Activated CD8-positive, alpha-beta memory T cell treated with anti-CD3 and anti-CD28 coated beads, Interleukin-2, amount 50 U/mL, for 4 hours (primary cell): ENCODE measurements around the gene MYO18B.
"Not testable (repeated sequence)": the region's sequence is repeated elsewhere in the genome, so short reads cannot be mapped to it uniquely, and the experiment has no call there.

Experiments used
- DNase-seq: peaks from one replicate; pipeline ENCODE4 v3.0.0-alpha.2; 2020

Gene MYO18B

GRCh38 chr22:25741692-25742626 lies at the start of gene MYO18B:
Gene MYO18B, plus strand, starts transcription at chr22:25742188. Its CDS starts 18,905 bp downstream, at chr22:25761093.
- DNase-seq, result no peak

- DNase-seq, result no peak
These were observed 49.4 kb upstream of the MYO18B start for GRCh38 chr22:25692397-25693267.

- no peak for DNase-seq
These were observed 48.8 kb upstream of the MYO18B start for GRCh38 chr22:25693268-25693565.

GRCh38 chr22:25694196-25694907 lies 47.6 kb upstream of the MYO18B start:
- DNase-seq, result no peak

- DNase-seq, result no peak
These were observed 46.8 kb upstream of the MYO18B start for GRCh38 chr22:25695146-25695545.

GRCh38 chr22:25696763-25697162 lies 45.2 kb upstream of the MYO18B start:
- no peak for DNase-seq

GRCh38 chr22:25697181-25697664 lies 44.8 kb upstream of the MYO18B start:
- DNase-seq, result no peak

- no peak for DNase-seq
These were observed 44.0 kb upstream of the MYO18B start for GRCh38 chr22:25697978-25698377.

GRCh38 chr22:25698461-25698860 lies 43.5 kb upstream of the MYO18B start:
- DNase-seq, result no peak

GRCh38 chr22:25698978-25699377 lies 43.0 kb upstream of the MYO18B start:
- DNase-seq, result no peak

- no peak for DNase-seq
These were observed 40.8 kb upstream of the MYO18B start for GRCh38 chr22:25701056-25701780.

GRCh38 chr22:25702040-25702439 lies 39.9 kb upstream of the MYO18B start:
- DNase-seq, result no peak

- DNase-seq, result no peak
These were observed 39.3 kb upstream of the MYO18B start for GRCh38 chr22:25702571-25703167.

- no peak for DNase-seq
These were observed 37.3 kb upstream of the MYO18B start for GRCh38 chr22:25704701-25705100.

- DNase-seq, result no peak
These were observed 35.8 kb upstream of the MYO18B start for GRCh38 chr22:25706197-25706596.

GRCh38 chr22:25708430-25708829 lies 33.6 kb upstream of the MYO18B start:
- not testable (repeated sequence) for DNase-seq

GRCh38 chr22:25709758-25710157 lies 32.2 kb upstream of the MYO18B start:
- DNase-seq, result no peak

- no peak for DNase-seq
These were observed 31.5 kb upstream of the MYO18B start for GRCh38 chr22:25710501-25710900.

- DNase-seq, result no peak
These were observed 30.5 kb upstream of the MYO18B start for GRCh38 chr22:25711491-25711890.

GRCh38 chr22:25712661-25713400 lies 29.2 kb upstream of the MYO18B start:
- no peak for DNase-seq

GRCh38 chr22:25714070-25714469 lies 27.9 kb upstream of the MYO18B start:
- no peak for DNase-seq
